ENCODE measurements around the gene PATJ. TPM values are rescaled to one million over a fixed set of nuclear protein-coding genes. Genes with fewer than 3 reads are reported as not detected.

PATJ gene
- total RNA-seq, 1 donor from 2014 or later: 11.3 TPM

- Mint-ChIP-seq H3K36me3 (ENCODE audit: unreplicated experiment) (peaks cover 5% of the 10 kb centered on the region), H3K9me3 (ENCODE audit: unreplicated experiment) (no peaks in the 10 kb centered on the region), H3K27me3 (ENCODE audit: unreplicated experiment) (no peaks in the 10 kb centered on the region), H3K4me3 (ENCODE audit: unreplicated experiment) (no peak overlapping the region), H3K4me1 (ENCODE audit: unreplicated experiment) (peaks cover 9% of the 10 kb centered on the region), H3K27ac (ENCODE audit: unreplicated experiment) (no peak overlapping the region)
- TF ChIP-seq CTCF (IDR thresholded peaks at IDR 0.05): no peak
- no peak for DNase-seq (ENCODE audit: extremely low spot score, unreplicated experiment)
Observed at GRCh38 chr1:62089570-62089969, 347.3 kb downstream of the PATJ start.

DNA sequence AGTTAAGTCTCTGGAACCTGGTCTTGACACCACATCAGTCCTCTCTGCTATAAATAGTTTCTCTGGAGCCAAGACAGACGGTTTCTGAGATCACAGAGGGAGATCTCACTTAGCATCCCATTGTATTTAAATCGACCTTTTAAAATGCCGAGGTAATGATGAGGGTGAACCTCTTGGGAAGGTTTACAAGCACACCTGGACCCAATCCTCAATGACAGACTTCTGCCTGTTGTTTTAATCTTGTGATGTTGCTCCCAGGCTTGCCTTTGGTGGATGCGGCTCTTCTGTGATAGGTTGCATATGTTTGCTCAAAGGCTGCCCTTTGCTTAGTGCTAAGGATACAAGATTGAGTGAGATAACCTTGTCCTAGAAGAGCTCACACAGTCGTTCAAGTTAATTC lies 347.7 kb downstream of the PATJ start:
- Mint-ChIP-seq H3K36me3 (ENCODE audit: unreplicated experiment) (peaks cover 5% of the 10 kb centered on the region), H3K27ac (ENCODE audit: unreplicated experiment) (no peak overlapping the region), H3K4me3 (ENCODE audit: unreplicated experiment) (no peak overlapping the region), H3K9me3 (ENCODE audit: unreplicated experiment) (no peaks in the 10 kb centered on the region), H3K27me3 (ENCODE audit: unreplicated experiment) (no peaks in the 10 kb centered on the region), H3K4me1 (ENCODE audit: unreplicated experiment) (peaks cover 9% of the 10 kb centered on the region)
- no peak for TF ChIP-seq CTCF (IDR thresholded peaks at IDR 0.05)
- no peak for DNase-seq (ENCODE audit: extremely low spot score, unreplicated experiment)

DNA sequence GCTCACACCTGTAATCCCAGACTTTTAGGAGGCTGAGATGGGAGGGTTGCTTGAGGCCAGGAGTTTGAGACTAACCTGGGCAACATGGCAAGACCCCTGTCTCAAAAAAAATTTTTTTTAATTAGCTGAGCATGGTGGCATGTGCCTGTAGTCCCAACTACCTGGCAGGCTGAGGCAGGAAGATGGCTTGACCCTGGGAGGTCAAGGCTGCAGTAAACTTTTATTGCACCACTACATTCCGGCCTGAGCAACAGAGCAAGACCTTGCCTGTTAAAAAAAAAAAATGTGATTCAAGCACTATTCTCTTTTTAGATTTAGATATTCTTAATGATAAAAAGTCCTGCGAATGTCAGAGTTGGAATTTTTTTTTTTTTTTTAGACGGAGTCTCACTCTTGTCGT lies 349.8 kb downstream of the PATJ start:
- H3K4me3 Mint-ChIP-seq (ENCODE audit: unreplicated experiment): no peak overlapping the region
- no peak for DNase-seq (ENCODE audit: extremely low spot score, unreplicated experiment)
- H3K9me3 Mint-ChIP-seq (ENCODE audit: unreplicated experiment): no peaks in the 10 kb centered on the region
- no peak overlapping the region for H3K27ac Mint-ChIP-seq (ENCODE audit: unreplicated experiment)
- H3K4me1 Mint-ChIP-seq (ENCODE audit: unreplicated experiment): peaks cover 9% of the 10 kb centered on the region
- peaks cover 9% of the 10 kb centered on the region for H3K36me3 Mint-ChIP-seq (ENCODE audit: unreplicated experiment)
- H3K27me3 Mint-ChIP-seq (ENCODE audit: unreplicated experiment): no peaks in the 10 kb centered on the region
- TF ChIP-seq CTCF (IDR thresholded peaks at IDR 0.05): no peak

GRCh38 chr1:62093261-62093660 lies 351.0 kb downstream of the PATJ start:
- no peak for TF ChIP-seq CTCF (IDR thresholded peaks at IDR 0.05)
- H3K9me3 Mint-ChIP-seq (ENCODE audit: unreplicated experiment): no peaks in the 10 kb centered on the region
- H3K27me3 Mint-ChIP-seq (ENCODE audit: unreplicated experiment): no peaks in the 10 kb centered on the region
- no peak overlapping the region for H3K4me3 Mint-ChIP-seq (ENCODE audit: unreplicated experiment)
- H3K36me3 Mint-ChIP-seq (ENCODE audit: unreplicated experiment): peaks cover 7% of the 10 kb centered on the region
- peaks cover 9% of the 10 kb centered on the region for H3K4me1 Mint-ChIP-seq (ENCODE audit: unreplicated experiment)
- DNase-seq (ENCODE audit: extremely low spot score, unreplicated experiment): no peak
- no peak overlapping the region for H3K27ac Mint-ChIP-seq (ENCODE audit: unreplicated experiment)

DNA sequence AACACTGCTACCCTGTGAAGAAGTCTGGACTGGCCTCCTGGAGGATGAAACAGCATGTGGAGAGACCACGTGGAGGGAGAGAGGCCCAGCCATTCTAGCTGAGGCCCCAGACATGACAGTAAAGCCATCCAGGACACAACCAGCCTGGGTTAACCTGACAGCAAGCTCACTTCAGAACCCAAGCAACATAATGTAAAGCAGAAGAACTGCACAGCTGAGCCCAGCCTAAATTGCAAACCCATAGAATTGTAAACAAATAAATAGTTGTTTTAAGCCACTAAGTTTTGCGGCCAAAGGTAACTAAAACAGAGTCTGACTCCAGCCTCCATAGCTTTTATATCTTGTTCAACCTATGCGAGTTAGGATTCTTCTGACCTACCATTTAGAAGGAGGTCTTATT lies 355.2 kb downstream of the PATJ start:
- DNase-seq (ENCODE audit: extremely low spot score, unreplicated experiment): no peak
- H3K27me3 Mint-ChIP-seq (ENCODE audit: unreplicated experiment): no peaks in the 10 kb centered on the region
- H3K27ac Mint-ChIP-seq (ENCODE audit: unreplicated experiment): no peak overlapping the region
- peaks cover 9% of the 10 kb centered on the region for H3K4me1 Mint-ChIP-seq (ENCODE audit: unreplicated experiment)
- no peak overlapping the region for H3K4me3 Mint-ChIP-seq (ENCODE audit: unreplicated experiment)
- H3K9me3 Mint-ChIP-seq (ENCODE audit: unreplicated experiment): no peaks in the 10 kb centered on the region
- peaks cover 3% of the 10 kb centered on the region for H3K36me3 Mint-ChIP-seq (ENCODE audit: unreplicated experiment)
- no peak for TF ChIP-seq CTCF (IDR thresholded peaks at IDR 0.05)
